HG03066 (cell line): ENCODE data around the gene HHEX.

ENCODE experiments used
- ATAC-seq: cut with Tn5 transposase; IDR thresholded peaks from one replicate; pipeline ENCODE4 v1.9.1; 2021; ENCODE audit warnings: low read depth; ENCODE audit not compliant: unreplicated experiment

Gene HHEX

DNA sequence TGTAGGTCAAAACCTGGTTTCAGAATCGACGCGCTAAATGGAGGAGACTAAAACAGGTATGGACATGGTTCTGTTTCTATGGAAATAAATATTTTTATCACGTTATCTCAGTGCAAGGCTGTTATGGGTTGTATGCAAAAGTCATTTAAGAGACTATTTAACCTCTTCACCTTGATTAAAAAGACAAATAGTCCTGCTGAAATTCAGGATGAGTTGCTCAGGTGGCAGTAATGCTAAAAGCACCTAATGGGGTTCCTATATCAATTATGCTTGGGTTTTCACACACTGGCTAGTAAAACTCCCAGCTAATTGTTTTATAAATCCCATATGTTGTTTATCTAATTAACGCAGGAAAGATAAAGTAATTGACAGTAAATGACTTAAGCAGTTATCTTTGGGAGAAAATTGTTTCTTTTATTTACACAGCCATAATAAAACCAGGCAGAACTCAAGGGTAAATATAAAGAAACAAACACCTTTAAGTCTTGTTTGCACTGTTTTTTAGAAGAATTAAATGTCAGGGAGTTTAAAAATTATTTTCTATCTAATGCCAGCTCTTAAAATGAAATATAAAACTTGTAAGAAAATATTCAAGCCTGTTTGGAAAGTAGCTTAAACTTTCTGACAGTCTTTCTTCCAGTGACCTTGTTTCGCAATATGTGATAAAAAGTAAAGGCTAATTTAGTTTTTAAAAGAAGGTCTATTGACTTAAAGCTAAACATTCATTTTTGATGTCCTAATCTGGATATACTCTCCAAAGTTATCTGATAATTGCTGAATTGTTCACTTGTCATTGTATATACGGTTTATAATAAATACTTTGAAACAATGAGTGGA is 3.2 kb downstream of the HHEX start:
- ATAC-seq = no peak

- no peak for ATAC-seq
Measured at GRCh38 chr10:92693534-92693893, 3.8 kb downstream of the HHEX start.

DNA sequence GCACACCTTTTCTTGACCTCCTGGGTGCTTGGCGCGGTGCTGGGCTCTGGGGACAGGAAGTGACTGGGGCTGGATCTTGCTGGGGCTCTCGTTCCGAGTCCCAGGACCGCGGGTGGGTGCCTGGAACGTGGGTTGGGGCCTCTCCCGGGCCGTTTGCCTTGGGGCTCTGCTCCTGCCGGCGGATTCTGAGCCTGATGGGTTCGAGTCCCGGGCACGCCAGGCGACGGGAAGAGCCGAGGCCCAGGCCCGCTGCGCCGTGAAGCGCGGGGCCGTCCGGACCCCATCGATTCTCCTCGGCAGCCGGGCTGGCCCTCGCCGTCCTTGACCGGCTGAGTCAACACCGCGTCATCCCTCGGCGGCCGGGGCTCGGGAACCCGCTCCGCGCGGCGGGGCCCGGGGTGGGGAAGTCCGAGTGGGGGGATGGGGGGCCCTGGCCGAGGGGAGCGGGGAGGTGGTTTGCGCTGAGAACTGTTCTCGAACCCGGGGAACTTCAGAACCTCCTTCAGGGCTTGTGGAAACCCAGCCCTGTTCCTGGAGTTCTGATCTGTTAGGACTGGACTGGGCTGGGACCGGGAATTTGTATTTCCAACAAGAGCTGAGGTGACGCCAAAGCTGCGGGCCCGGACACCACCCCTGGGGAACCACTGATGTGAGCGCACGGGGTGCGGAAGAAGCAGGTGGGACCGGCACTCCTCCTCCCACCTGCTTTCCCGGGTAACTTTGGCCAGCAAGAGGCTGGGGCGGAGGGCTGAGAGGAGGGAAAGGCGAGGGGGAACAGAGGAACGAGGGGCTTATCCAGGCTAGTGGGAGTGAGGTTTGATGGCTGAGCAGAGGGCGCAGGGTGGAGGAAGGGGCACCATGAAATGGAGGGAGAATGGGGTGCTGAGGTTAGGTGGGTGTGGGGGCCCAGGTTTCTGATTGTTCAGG is 6.2 kb downstream of the HHEX start:
- no peak for ATAC-seq

DNA sequence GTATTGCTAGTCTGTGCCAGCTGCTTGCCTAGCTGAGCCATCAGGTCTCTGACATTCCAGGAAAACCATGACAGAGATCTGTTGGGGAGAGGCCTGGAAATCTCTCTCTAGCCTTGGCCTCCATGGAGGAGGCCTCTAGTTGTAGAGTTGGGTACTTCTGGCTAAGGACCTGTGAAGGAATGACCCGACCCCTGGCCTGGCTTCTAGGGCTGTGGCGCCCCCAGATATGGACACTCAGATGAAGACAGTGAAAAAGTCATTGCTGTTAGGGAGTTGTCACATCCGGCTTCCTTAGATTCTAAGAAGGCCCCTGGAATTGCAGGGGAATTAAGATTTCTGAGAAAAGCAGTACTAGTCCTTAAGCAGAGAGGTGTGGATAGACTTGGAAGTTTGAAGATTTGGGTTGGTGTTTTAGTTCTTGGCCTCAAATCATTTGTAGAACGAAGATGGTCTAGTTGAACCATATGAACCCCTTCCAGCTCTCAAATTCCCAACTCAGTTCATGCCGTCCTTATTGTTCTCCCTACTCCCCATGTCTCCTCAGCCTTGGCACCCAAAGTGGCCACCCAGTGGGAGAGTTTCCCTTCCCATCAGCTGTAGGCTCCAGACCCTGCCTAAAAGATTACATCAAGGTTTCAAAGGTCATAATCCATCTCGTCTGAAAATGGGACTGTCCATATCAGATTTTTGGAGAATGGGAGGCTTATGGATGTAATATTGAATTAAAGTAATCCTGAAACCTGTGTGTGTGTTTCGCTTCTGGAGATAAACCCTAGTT is 7.0 kb downstream of the HHEX start:
- ATAC-seq = no peak

DNA sequence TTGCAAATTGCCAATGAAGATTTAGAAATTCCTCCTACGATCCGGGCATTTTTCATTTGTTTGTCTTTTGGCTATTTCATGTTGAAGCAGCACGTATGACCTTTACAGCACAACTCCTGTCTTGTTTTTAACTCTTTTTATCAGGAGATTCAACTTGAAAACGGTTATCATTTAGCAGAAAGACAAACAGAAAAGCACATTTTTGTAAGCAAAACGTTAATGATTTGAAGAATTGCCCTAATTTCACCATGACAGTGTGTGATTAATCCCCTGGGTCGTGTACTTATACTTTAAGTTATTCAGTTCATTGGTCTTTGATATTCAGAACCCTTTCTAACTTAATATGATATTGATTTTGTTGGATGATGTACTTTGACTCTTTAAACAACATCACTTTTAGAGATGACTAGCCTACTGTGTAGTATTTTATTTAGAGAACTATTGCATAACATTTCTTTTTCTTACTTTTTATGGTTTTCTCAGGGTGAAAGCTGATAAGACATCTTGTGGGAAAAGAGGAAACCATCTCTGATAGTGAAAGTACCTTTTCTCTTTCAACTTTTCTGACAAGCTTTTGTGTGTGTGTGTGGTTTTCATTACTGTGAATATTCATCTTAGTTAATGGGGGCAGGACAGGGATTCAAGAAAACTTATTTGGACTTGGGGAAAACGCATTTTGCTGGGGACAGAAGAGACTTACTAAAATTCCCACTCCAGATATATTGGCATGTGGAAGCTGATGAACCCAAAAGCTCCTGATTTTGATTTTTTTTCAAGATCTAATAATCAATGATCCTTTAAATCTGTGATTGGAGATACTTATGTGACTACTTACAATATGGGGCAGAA is 8.1 kb downstream of the HHEX start:
- no peak for ATAC-seq

DNA sequence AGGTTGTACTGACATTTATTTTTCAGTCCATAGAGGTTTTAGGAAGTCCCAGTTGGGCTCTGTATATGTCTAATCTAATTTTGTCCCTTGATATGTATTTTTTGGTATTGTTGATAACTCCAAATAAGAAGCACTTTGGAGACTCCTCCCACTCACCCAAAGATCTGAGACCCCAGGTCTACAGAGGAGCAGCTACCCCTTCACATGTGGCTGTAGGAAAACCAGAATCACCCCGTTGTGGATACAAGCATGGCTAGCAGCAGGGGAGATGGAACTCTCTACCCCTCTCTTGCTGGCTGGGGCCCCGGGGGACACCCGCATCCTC is 9.4 kb downstream of the HHEX start:
- no peak for ATAC-seq

DNA sequence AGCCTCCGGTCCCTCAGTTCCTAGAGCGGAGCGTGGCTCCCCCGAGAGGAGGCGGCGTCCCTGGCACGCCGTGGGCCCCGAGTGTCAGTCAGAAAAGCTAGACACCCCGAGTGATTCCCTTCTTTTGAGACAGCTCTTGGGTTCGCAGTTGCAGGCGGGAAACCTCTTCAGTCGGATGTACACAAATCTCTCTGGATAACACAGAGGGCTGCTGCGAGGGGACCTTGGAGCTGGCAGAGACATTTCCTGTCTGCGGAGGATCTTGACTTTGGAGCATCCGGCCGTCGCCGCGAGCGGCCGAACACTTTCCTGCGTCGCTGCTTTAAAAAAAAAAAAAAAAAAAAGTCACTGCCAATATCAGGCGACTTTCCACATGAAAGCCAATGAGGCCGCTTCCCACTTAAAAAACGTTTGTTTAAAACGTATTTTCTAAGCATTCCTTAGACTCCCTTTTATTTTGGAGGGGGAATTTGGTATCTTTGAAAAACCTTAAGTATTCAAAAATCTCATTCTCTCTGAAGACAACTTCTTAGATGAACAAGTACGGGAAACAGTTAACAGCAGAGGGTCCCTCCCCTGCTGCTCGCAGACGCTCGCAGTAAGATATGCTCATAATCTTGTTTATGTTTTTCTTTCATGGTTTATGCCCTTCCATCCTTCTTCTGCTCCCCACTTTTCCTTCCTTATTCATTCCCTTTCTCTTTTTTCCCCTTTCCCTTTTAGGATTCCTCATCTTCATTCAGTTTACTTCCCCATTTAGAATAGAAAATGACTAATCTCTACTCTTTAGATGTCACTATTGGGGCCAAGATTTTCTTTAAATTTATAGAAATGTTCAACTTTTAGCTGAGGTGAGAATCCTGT is 10.0 kb downstream of the HHEX start:
- ATAC-seq = no peak

GRCh38 chr10:92702301-92702916 is 12.7 kb downstream of the HHEX start:
- no peak for ATAC-seq

DNA sequence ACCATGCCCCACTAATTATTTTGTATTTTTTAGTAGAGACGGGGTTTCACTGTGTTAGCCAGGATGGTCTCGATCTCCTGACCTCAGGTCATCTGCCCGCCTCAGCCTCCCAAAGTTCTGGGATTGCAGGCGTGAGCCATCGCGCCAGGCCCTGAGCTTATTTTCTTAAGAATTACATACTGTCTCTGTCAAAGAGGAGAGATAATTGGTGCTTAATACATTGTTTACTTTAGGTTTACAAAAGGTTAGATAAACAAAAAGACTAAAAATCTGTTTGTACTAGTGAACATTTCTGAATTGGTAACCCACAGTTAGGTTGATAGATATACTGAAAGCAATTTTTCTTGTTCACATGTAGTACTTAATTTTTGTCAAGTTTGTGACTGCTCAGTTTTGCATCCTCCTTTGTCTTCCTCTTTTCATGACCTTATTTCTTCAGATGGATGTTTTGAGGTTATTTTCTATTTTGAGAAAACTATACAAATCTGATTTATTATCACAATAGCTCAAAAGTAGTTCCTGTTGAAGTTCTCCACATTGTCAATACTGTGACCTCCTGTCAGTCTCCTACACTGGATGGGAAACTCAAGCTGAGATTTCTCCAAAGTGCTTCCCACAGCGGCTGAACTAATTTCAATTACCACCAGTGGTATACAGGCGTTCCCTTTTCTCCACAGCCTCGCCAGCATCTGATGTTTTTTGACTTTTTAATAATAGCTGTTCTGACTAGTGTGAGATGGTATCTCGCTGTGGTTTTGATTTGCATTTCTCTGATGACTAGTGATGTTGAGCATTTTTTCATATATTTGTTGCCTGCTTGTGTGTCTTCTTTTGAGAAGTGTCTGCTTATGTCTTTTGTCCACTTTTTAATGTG is 22.5 kb downstream of the HHEX start:
- no peak for ATAC-seq

DNA sequence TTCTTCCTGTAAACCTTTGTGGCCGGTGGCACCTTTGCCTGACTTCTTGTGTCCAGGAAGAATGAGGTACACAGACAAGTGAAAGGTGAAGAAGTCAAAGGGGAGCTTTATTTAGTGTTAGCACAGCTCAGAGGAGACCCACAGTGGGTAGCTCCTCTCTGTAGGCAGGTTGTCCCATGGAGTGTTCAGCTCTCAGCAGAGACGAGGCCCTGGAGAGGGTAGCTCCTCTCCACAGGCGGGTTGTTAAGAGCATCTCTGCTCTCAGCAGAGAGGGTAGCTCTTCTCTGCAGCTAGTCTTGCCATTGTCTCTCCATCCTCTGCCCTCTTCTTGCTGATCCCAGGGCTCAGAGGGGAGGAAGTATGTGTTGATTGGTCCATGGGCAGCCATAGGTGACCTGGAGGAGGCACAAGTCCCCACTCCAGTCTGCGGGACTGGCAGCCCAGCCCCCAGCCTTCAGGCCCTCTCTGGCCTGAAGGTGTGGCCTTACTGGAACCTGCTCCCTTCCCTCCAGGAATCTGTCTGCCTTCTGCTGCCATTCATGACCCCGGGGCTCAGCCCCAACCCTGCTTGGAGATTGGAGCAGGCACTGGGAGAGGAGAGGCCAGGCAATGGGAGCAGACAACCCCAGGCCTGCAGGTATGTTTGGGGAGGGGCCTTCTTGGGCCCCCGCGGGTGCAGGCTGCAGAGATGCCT is 24.5 kb downstream of the HHEX start:
- no peak for ATAC-seq

DNA sequence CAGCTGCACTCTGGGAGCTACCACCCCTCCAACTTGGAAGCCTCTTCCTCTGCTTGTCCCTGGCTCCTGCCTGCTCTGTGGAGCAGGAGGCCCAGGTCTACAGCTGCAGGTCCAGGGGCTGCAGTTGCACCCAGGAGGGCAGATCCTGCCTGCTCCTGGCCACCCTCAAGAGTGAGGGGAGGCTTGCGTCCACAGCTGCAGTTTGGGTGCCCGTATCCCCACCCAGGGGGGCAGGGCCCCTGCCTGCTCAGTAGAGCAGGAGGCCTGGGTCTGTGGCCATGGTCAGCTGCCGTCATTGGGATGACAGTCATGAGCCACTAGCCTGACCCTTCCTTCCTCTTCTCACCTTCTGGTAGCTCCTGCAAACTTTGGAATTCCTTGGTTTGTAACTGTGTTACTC is 25.1 kb downstream of the HHEX start:
- no peak for ATAC-seq

- no peak for ATAC-seq
Measured at GRCh38 chr10:92719991-92720830, 30.5 kb downstream of the HHEX start.

DNA sequence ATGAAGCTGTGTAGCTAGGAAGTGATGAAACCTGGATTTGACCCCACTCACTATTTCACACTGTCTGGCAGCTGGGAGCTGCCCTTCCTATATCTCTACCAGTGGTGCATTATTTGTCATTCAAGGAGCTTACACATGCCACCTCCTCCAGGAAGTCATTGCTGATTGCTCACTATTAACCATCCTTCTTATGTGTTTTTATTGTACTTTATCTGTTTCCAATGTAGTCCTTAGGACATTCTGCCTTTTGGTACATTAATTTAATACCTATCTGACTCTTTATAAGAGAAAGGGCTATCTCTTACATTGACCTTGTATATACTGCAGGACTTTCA is 31.0 kb downstream of the HHEX start:
- ATAC-seq = no peak

DNA sequence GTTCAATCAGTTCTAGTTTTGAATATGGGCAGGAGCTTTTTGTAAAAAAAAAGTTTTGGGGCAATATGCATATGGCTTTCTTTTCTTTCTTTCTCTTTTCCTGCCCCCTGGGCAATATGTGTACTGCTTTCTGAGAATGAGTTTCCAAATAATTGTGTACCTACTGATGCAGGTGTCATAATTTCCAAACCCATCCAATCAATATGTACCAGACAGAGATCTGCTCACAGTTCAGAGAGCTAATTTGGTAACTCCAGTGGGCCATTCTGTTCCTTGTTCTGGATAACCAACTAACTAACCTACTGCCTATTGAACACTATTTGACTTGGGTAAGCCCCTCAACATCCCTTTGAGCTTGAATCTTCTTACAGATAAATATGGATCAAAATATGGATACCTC is 32.6 kb downstream of the HHEX start:
- ATAC-seq = no peak

- no peak for ATAC-seq
Measured at GRCh38 chr10:92727141-92727540, 37.4 kb downstream of the HHEX start.

- no peak for ATAC-seq
Measured at GRCh38 chr10:92727550-92727949, 37.8 kb downstream of the HHEX start.

DNA sequence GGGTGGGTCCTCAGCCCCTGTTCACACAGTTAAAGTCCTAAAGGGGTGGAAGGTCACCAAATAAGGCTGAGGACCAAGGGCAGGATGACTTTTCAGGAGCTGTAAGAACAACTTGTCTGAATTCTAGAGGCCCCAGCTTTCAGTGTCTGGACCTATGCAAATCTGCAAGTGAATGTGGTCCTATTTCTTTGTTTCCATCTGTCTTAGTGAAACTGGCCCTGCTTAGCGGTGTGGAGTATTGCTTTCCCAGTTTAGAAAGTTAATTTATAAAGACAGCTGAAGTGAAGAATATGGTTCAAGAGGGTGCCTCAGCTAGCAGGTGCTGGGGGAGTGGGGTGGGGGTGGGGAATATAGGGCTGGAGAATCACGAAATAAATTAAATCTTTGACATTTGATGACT is 40.1 kb downstream of the HHEX start:
- ATAC-seq = peak; percentile 98
